ENCODE measurements around the gene ZNF557. TPM values are rescaled to one million over a fixed set of nuclear protein-coding genes. Genes with fewer than 3 reads are reported as not detected.

Gene ZNF557
- total RNA-seq, 1 experiment from 2014 or later, result 14.1 TPM

DNA sequence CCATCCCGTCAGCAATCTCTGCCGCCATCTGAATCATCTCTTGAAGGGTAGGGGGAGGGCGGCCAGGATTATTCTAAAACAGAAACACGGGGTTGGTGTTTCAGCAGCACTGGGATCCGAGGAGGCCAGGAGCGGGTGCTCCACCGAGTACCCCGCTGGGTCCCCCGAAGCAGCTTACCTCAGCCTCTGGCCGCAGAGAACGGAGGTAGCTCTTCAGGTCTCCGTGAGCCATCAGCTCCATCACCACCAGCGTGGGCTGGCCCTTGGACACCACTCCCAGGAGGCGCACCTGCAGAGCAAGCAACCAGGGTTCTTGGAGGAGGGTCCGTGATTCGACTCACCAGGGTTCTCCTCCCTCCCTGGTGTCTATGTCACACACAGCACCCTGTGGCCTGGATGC lies 53.2 kb downstream of the ZNF557 start:
- Histone ChIP-seq H3K27ac (ENCODE audit: low read depth, low read length, poor library complexity, severe bottlenecking) (no peak overlapping the region), H3K36me3 (ENCODE audit: insufficient read depth, low read length, poor library complexity, severe bottlenecking) (peaks cover 9% of the 10 kb centered on the region), H3K27me3 (replicated peaks; ENCODE audit: insufficient read depth, low read depth, low read length, poor library complexity) (no peaks in the 10 kb centered on the region), H3K9me3 (ENCODE audit: low read depth, low read length, poor library complexity, severe bottlenecking) (peaks cover 8% of the 10 kb centered on the region), H3K4me3 (ENCODE audit: low read depth, low read length, poor library complexity, severe bottlenecking) (no peak overlapping the region), H3K4me1 (ENCODE audit: insufficient read depth, low read length, poor library complexity, severe bottlenecking) (no peaks in the 10 kb centered on the region)
- intact Hi-C loops (cut with micrococcal nuclease; ENCODE audit: unreplicated experiment), result no loop called here
- TF ChIP-seq, protein P1, sequence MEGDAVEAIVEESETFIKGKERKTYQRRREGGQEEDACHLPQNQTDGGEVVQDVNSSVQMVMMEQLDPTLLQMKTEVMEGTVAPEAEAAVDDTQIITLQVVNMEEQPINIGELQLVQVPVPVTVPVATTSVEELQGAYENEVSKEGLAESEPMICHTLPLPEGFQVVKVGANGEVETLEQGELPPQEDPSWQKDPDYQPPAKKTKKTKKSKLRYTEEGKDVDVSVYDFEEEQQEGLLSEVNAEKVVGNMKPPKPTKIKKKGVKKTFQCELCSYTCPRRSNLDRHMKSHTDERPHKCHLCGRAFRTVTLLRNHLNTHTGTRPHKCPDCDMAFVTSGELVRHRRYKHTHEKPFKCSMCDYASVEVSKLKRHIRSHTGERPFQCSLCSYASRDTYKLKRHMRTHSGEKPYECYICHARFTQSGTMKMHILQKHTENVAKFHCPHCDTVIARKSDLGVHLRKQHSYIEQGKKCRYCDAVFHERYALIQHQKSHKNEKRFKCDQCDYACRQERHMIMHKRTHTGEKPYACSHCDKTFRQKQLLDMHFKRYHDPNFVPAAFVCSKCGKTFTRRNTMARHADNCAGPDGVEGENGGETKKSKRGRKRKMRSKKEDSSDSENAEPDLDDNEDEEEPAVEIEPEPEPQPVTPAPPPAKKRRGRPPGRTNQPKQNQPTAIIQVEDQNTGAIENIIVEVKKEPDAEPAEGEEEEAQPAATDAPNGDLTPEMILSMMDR (conservative IDR thresholded peaks at IDR 0.05; ENCODE audit: low read depth, low read length), result no peak
- no peak for TF ChIP-seq EZH2 (IDR thresholded peaks at IDR 0.05; ENCODE audit: borderline replicate concordance, low read depth, low read length, poor library complexity, severe bottlenecking)
- CTCF ChIA-PET, result interaction anchor here (0.5 kb wide), 1 partner anchor 262 kb away, joined by 3 read pairs; no protein-coding TSS in a partner anchor
- POLR2A ChIA-PET (ENCODE audit: low non-redundant PET), result no interaction called here
- BruUV-seq (replicated peaks), result no TSS peak
- DNase-seq (ENCODE audit: low spot score), result no peak

GRCh38 chr19:7124782-7125181 lies 55.3 kb downstream of the ZNF557 start:
- intact Hi-C loops (cut with micrococcal nuclease; ENCODE audit: unreplicated experiment), result no loop called here
- no TSS peak for BruUV-seq (replicated peaks)
- ChIA-PET CTCF (no interaction called here), POLR2A (ENCODE audit: low non-redundant PET) (interaction anchor here (0.7 kb wide), 1 partner anchor 8 kb away, joined by 6 read pairs; no protein-coding TSS in a partner anchor)
- TF ChIP-seq, protein P1 (conservative IDR thresholded peaks at IDR 0.05; ENCODE audit: low read depth, low read length), result no peak
- no peak for TF ChIP-seq EZH2 (IDR thresholded peaks at IDR 0.05; ENCODE audit: borderline replicate concordance, low read depth, low read length, poor library complexity, severe bottlenecking)
- peaks cover 8% of the 10 kb centered on the region for H3K9me3 ChIP-seq (ENCODE audit: low read depth, low read length, poor library complexity, severe bottlenecking)
- H3K27me3 ChIP-seq (replicated peaks; ENCODE audit: insufficient read depth, low read depth, low read length, poor library complexity), result no peaks in the 10 kb centered on the region
- no peak for DNase-seq (ENCODE audit: low spot score)
- no peaks in the 10 kb centered on the region for H3K4me1 ChIP-seq (ENCODE audit: insufficient read depth, low read length, poor library complexity, severe bottlenecking)
- peaks cover 9% of the 10 kb centered on the region for H3K36me3 ChIP-seq (ENCODE audit: insufficient read depth, low read length, poor library complexity, severe bottlenecking)
- no peak overlapping the region for H3K4me3 ChIP-seq (ENCODE audit: low read depth, low read length, poor library complexity, severe bottlenecking)
- no peak overlapping the region for H3K27ac ChIP-seq (ENCODE audit: low read depth, low read length, poor library complexity, severe bottlenecking)

GRCh38 chr19:7125221-7125620 lies 55.7 kb downstream of the ZNF557 start:
- DNase-seq (ENCODE audit: low spot score), result no peak
- CTCF ChIA-PET, result no interaction called here
- Histone ChIP-seq H3K4me3 (ENCODE audit: low read depth, low read length, poor library complexity, severe bottlenecking) (no peak overlapping the region), H3K4me1 (ENCODE audit: insufficient read depth, low read length, poor library complexity, severe bottlenecking) (no peaks in the 10 kb centered on the region), H3K27me3 (replicated peaks; ENCODE audit: insufficient read depth, low read depth, low read length, poor library complexity) (no peaks in the 10 kb centered on the region), H3K27ac (ENCODE audit: low read depth, low read length, poor library complexity, severe bottlenecking) (no peak overlapping the region), H3K36me3 (ENCODE audit: insufficient read depth, low read length, poor library complexity, severe bottlenecking) (peaks cover 9% of the 10 kb centered on the region), H3K9me3 (ENCODE audit: low read depth, low read length, poor library complexity, severe bottlenecking) (peaks cover 8% of the 10 kb centered on the region)
- POLR2A ChIA-PET (ENCODE audit: low non-redundant PET), result no interaction called here
- no TSS peak for BruUV-seq (replicated peaks)
- TF ChIP-seq EZH2 (IDR thresholded peaks at IDR 0.05; ENCODE audit: borderline replicate concordance, low read depth, low read length, poor library complexity, severe bottlenecking), result no peak
- TF ChIP-seq, protein P1 (conservative IDR thresholded peaks at IDR 0.05; ENCODE audit: low read depth, low read length), result no peak
- intact Hi-C loops (cut with micrococcal nuclease; ENCODE audit: unreplicated experiment), result no loop called here
